DOHH2 (cell line): ENCODE measurements around the gene ATP5MC2.
"Not testable (repeated sequence)": the region's sequence is repeated elsewhere in the genome, so short reads cannot be mapped to it uniquely, and the experiment has no call there.

Source experiments
- H3F3A ChIP-seq: fragments of 200-600 bp; sonication (generic), shearing (Covaris generic); 2 replicates; pipeline ENCODE4 v1.6.0; 2016; ENCODE audit warnings: antibody characterized with exemption, mild to moderate bottlenecking; ENCODE audit not compliant: control insufficient read depth, insufficient read depth
- H3K27ac ChIP-seq: fragments of 200-600 bp; sonication (generic); 2 replicates; pipeline ENCODE4 v1.5.1; 2014; ENCODE audit warnings: low read depth, mild to moderate bottlenecking, low read length, moderate library complexity
- H3K27me3 ChIP-seq: fragments of 200-600 bp; sonication (generic); 2 replicates; pipeline ENCODE4 v1.6.1; 2014; ENCODE audit warnings: mild to moderate bottlenecking, low read length, mixed read lengths; ENCODE audit not compliant: control insufficient read depth
- H3K36me3 ChIP-seq: fragments of 200-600 bp; sonication (generic); 2 replicates; pipeline ENCODE4 v1.6.1; 2014; ENCODE audit warnings: mild to moderate bottlenecking, low read length, moderate library complexity, mixed read lengths; ENCODE audit not compliant: control insufficient read depth
- H3K4me1 ChIP-seq: fragments of 200-600 bp; sonication (generic); 2 replicates; pipeline ENCODE4 v1.6.1; 2014; ENCODE audit warnings: mild to moderate bottlenecking, low read length, mixed read lengths; ENCODE audit not compliant: control insufficient read depth
- H3K4me2 ChIP-seq: fragments of 200-600 bp; sonication (generic); 2 replicates; pipeline ENCODE4 v1.6.0; 2014; ENCODE audit warnings: mild to moderate bottlenecking, low read length, moderate library complexity
- H3K4me3 ChIP-seq: fragments of 200-600 bp; sonication (generic); 2 replicates; pipeline ENCODE4 v1.5.1; 2014; ENCODE audit warnings: mild to moderate bottlenecking, low read length, mixed read lengths
- H3K79me2 ChIP-seq: fragments of 200-600 bp; sonication (generic); 2 replicates; pipeline ENCODE4 v1.6.1; 2014; ENCODE audit warnings: mild to moderate bottlenecking, low read length, mixed read lengths; ENCODE audit not compliant: control insufficient read depth
- H3K9me2 ChIP-seq: fragments of 200-600 bp; sonication (generic); replicated peaks from 2 replicates; pipeline ENCODE4 v1.6.1; 2014; ENCODE audit warnings: mild to moderate bottlenecking, low read length, mixed read lengths; ENCODE audit not compliant: control insufficient read depth
- H3K9me3 ChIP-seq: fragments of 200-600 bp; sonication (generic); 2 replicates; pipeline ENCODE4 v1.6.1; 2014; ENCODE audit warnings: antibody characterized with exemption, low read length, mixed read lengths; ENCODE audit not compliant: control insufficient read depth, insufficient read depth
- H4K20me1 ChIP-seq: fragments of 200-600 bp; sonication (generic); 2 replicates; pipeline ENCODE4 v1.6.0; 2014; ENCODE audit warnings: low read depth, mild to moderate bottlenecking, antibody characterized with exemption, low read length, moderate library complexity; ENCODE audit not compliant: control insufficient read depth, insufficient read depth
- CTCF ChIP-seq: fragments of 200-600 bp; sonication (generic); IDR thresholded peaks from one replicate; pipeline ENCODE4 v1.5.1; 2014; ENCODE audit warnings: antibody characterized with exemption, mild to moderate bottlenecking, low read depth, low read length; ENCODE audit not compliant: poor library complexity, severe bottlenecking
- EZH2phosphoT487 ChIP-seq: fragments of 200-600 bp; sonication (generic); IDR thresholded peaks from 2 replicates; pipeline ENCODE4 v1.6.1; 2017; ENCODE audit warnings: borderline replicate concordance, mild to moderate bottlenecking, antibody characterized with exemption, low read length, moderate library complexity, mixed read lengths

ATP5MC2 gene

GRCh38 chr12:53719649-53720048 is 43.8 kb upstream of the ATP5MC2 start:
- Histone ChIP-seq H3K4me2 (no peak overlapping the region), H3K4me3 (no peak overlapping the region), H3K36me3 (no peaks in the 10 kb centered on the region), H3K27ac (no peak overlapping the region), H3K4me1 (no peaks in the 10 kb centered on the region), H3K9me2 (no peaks in the 10 kb centered on the region), H3K79me2 (no peaks in the 10 kb centered on the region), H3K9me3 (no peaks in the 10 kb centered on the region), H3F3A (no peaks in the 10 kb centered on the region), H4K20me1 (no peaks in the 10 kb centered on the region), H3K27me3 (no peaks in the 10 kb centered on the region)
- no peak for TF ChIP-seq EZH2phosphoT487
- TF ChIP-seq CTCF, result no peak

GRCh38 chr12:53718567-53718966 is 42.7 kb upstream of the ATP5MC2 start:
- H3K36me3 ChIP-seq, H3K79me2 ChIP-seq, H3K27ac ChIP-seq, H3K27me3 ChIP-seq, H3K9me2 ChIP-seq, H3K4me1 ChIP-seq, H3K4me2 ChIP-seq, H3K9me3 ChIP-seq, H4K20me1 ChIP-seq, H3F3A ChIP-seq, H3K4me3 ChIP-seq: not testable (repeated sequence)

GRCh38 chr12:53717319-53717718 is 41.4 kb upstream of the ATP5MC2 start:
- TF ChIP-seq CTCF (no peak), EZH2phosphoT487 (no peak)

GRCh38 chr12:53714004-53714403 is 38.1 kb upstream of the ATP5MC2 start:
- TF ChIP-seq EZH2phosphoT487 (no peak), CTCF (no peak)
- Histone ChIP-seq H3K4me3 (no peak overlapping the region), H3K27ac (no peak overlapping the region), H3K4me2 (no peak overlapping the region), H3K79me2 (no peaks in the 10 kb centered on the region), H3K9me2 (no peaks in the 10 kb centered on the region), H3K9me3 (no peaks in the 10 kb centered on the region), H3K27me3 (peaks cover 20% of the 10 kb centered on the region), H3K36me3 (no peaks in the 10 kb centered on the region), H3F3A (no peaks in the 10 kb centered on the region), H4K20me1 (no peaks in the 10 kb centered on the region), H3K4me1 (no peaks in the 10 kb centered on the region)

More at GRCh38 chr12:53717319-53717718, 41.4 kb upstream of the ATP5MC2 start:
- H4K20me1 ChIP-seq, result no peaks in the 10 kb centered on the region
- no peaks in the 10 kb centered on the region for H3K9me2 ChIP-seq
- H3K79me2 ChIP-seq, result no peaks in the 10 kb centered on the region
- H3K27me3 ChIP-seq, result no peaks in the 10 kb centered on the region
- H3K9me3 ChIP-seq, result no peaks in the 10 kb centered on the region
- H3K27ac ChIP-seq, result no peak overlapping the region
- no peaks in the 10 kb centered on the region for H3F3A ChIP-seq
- no peaks in the 10 kb centered on the region for H3K4me1 ChIP-seq
- H3K4me3 ChIP-seq, result no peak overlapping the region
- H3K4me2 ChIP-seq, result no peak overlapping the region
- no peaks in the 10 kb centered on the region for H3K36me3 ChIP-seq
